ENCODE data around the gene RAB3IL1.

DNA sequence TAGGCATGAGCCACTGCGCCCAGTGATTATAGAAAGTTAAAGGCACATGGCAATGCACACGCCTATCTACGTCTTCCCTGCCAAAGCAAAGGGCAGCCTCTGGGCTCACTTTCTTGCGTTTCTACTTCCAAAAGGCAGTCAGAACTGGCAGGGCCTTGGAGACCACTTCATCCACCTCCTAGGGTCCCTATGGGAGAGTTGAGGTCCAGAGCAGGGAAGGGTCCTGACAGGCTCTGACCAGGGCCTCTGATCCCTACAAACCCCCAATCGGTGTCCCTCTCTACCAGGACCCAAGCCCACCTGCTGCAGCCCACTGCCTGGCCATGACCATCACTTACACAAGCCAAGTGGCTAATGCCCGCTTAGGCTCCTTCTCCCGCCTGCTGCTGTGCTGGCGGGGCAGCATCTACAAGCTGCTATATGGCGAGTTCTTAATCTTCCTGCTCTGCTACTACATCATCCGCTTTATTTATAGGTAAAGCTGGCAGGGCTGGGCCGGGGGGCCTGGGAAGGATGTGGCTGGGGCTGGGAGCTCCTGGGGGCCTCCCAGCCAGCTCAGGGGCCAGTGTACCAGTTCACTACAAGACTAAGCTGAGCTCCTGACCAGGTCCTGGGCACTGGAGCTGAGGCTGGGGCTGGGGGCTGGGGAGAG is 34.2 kb upstream of the RAB3IL1 start:
- TF ChIP-seq, protein P1, sequence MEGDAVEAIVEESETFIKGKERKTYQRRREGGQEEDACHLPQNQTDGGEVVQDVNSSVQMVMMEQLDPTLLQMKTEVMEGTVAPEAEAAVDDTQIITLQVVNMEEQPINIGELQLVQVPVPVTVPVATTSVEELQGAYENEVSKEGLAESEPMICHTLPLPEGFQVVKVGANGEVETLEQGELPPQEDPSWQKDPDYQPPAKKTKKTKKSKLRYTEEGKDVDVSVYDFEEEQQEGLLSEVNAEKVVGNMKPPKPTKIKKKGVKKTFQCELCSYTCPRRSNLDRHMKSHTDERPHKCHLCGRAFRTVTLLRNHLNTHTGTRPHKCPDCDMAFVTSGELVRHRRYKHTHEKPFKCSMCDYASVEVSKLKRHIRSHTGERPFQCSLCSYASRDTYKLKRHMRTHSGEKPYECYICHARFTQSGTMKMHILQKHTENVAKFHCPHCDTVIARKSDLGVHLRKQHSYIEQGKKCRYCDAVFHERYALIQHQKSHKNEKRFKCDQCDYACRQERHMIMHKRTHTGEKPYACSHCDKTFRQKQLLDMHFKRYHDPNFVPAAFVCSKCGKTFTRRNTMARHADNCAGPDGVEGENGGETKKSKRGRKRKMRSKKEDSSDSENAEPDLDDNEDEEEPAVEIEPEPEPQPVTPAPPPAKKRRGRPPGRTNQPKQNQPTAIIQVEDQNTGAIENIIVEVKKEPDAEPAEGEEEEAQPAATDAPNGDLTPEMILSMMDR (IDR thresholded peaks at IDR 0.05): no peak
- TF ChIP-seq POLR2A (IDR thresholded peaks at IDR 0.05): no peak
- no peak for TF ChIP-seq POLR2AphosphoS5 (IDR thresholded peaks at IDR 0.05)
